NCI-H1048 (cell line): ENCODE measurements around the gene HAUS7.

Source experiments
- DNase-seq: peaks from one replicate; lab custom pipeline; 2025; lab: John Stamatoyannopoulos, UW

Gene HAUS7

GRCh38 chrX:153499341-153499740 lies 29.0 kb upstream of the HAUS7 start:
- DNase-seq, result no peak

DNA sequence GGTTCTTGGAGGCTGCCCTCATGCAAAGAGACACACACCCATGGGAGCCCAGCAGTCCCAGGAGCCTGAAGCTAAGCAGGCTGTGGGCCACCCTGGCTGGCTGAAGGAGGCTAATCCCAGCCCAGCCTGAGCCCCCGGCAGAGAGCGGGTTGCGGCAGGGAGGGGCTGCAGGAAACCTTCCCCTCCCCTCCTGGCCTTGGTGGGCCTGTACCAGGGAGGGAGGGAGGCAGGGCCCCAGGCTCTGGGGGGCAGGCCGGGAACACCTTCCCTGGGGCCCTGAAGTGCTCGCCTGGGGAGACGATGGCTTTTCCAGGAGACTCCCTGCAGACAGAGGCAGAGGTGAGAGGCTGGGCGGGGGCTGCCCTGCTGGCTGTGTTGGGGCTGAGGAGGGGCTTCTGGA lies 28.1 kb upstream of the HAUS7 start:
- DNase-seq, result no peak

DNA sequence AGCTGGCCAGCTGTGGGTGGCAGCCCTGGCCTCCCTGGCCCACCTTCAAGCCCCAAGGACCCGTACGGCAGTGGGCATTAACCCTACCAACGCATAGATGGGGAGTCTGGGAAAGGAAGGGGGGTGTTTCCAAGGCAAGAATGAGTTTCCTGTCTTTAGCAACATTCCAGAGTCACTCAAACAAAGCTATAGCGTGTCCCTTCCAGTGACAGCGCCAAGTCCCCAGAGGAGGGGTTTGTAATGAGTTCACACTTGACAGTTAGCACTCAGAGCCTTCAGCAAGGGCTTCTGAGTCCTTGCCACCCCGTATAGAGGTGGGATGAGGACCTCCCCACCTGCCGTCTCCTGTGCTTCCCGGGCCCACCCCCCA lies 26.2 kb upstream of the HAUS7 start:
- no peak for DNase-seq

- DNase-seq, result no peak
These were observed 25.7 kb upstream of the HAUS7 start for GRCh38 chrX:153495903-153496589.

DNA sequence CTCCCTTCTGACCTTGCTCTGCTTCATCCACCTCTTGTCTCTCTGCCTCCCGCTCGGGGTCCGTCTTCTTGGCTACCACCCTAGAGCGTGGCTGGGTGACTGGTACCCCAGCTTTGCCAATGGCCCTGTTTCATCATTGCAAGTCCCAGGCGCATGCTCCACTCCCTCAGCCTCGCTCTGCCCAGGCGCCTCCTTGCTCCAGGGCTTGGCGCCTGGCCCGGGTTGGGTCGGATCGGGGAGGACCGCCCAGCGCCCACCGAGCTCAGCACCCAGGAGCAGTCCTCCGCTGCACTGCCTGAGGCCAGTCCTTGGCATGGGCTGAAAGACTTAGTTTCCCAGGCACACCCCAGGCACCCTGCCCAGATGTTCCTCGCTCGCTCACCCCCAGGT lies 25.0 kb upstream of the HAUS7 start:
- DNase-seq, result no peak

DNA sequence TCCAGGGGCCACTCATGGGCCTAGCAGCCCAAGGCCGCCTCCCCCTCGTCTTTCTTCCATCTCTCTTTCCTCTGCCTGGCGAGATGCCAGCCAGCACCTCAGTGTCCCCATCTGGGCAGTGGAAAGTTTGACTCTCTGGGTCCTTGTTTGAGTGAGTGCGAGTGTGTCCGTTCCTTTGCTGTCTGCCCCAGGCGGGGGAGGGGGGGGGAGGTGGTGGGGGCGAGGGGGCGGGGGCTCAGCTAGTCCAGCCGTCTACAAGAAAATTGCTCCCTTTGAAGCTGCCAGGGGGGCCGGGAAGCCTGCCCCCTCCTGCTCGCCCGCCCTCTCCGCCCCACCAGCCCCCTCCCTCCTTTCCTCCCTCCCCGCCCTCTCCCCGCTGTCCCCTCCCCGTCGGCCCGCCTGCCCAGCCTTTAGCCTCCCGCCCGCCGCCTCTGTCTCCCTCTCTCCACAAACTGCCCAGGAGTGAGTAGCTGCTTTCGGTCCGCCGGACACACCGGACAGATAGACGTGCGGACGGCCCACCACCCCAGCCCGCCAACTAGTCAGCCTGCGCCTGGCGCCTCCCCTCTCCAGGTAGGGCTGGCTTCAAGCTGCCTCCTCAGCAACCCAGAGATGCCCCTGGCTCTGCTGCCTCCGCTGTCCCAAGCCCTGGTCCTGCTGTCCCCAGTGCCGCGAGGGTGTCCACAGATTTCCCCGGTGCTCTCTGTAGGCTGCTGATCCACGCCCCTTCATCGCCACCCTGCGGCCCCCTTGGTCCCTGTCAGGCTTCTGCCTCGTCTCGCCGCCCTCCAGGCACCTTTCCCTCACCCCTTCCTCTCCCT lies 24.4 kb upstream of the HAUS7 start, which contains the start of gene BGN:
Gene BGN (plus strand): TSS at position 440 of the 821 bp plus-strand sequence. CDS start 9,652 bp downstream, outside the sequence.
- DNase-seq, result no peak

GRCh38 chrX:153494061-153494460 lies 23.7 kb upstream of the HAUS7 start:
- DNase-seq, result no peak

DNA sequence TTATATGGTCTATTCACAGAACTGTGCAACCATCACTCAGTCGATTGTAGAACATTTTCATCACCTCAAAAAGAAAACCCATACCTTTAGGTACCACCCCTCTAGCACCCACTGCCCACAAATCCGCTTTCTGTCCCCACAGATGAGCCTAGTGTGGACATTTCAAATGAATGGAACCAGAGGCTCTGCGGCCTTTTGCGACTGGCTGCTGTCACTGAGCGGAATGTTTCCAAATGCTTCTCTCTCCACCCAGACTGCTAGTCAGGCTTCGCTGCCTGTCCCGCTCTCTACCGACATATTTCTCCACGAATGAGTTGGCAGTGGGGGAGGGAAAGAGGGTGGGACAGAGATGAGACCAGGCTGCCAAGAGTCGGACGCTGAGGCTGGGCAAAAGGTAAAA lies 22.7 kb upstream of the HAUS7 start:
- no peak for DNase-seq

DNA sequence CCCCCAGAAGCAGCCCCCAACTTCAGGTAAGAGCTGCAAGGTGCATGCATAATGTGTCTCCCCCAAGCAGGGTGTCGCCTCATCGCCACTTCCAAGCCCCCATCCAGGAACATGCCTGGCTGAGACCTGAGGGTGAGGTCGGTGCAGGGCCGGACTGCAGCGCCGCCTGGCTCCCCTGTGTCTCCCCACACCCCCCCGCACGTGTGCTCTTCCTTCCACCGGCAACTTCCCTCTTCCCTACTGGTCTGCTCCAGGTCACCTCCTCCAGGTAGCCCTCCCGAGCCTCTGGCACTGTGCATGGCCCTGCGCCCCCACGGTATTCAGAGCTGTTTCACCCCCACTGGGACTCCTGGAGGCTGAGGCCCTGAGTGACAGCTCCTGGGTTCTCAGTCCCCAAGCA lies 22.2 kb upstream of the HAUS7 start:
- DNase-seq, result no peak

DNA sequence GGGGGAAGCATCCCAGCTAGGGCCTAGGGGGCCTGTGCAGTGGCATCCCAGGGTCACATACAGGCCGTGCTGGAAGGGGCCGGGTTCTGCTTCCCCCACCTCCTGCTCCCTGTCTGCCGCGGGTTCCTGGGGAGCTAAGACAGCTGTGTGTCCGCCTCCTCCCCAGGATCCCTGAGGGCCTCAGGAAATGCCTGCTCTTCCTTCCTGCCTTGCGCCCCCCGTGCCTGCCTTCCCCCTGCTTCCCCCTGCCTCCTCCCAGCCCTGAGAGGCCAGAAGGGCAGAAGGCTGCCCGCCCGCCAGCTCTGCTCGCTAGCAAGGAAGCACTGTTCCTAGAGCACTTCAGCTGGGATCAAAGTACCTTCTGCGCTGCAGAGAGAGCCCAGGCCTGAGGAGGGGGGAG lies 21.5 kb upstream of the HAUS7 start:
- no peak for DNase-seq

GRCh38 chrX:153491351-153491914 lies 21.1 kb upstream of the HAUS7 start:
- DNase-seq, result no peak

DNA sequence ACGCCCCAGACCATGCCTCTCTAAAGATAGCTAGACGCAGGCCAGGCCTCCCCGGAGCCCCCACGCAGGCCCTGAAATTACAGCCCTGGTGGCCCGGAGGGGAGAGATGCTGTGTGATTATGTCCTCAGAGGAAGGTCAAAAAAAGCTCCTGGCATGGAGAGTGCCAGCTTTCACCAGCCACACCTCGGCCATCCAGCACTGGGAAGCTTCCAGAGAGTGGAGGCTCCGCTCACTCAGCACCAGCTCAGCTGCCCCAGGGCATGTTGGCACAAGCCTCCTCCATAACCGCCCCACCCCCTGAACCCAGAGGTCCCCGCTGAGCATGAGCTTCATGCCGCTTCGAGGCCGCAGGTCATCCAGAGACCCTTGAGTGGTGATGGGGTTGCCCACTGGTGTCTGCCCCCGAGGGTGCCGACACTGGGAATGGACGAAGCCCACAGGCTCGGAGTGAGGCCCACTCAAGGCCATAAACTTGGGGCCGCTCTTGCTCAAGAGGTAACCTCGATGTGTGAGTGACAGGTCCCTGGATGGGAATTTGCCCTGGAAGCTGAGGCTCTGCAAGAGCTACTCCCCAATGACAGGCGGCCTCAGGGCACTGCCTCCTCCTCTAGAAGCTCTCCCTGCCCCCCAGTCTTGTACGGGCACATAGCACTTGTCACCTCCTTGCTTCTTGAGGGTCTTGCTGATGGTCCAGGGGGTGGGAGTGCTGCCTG lies 20.0 kb upstream of the HAUS7 start:
- DNase-seq, result no peak

- DNase-seq, result no peak
These were observed 18.0 kb upstream of the HAUS7 start for GRCh38 chrX:153488231-153488914.

DNA sequence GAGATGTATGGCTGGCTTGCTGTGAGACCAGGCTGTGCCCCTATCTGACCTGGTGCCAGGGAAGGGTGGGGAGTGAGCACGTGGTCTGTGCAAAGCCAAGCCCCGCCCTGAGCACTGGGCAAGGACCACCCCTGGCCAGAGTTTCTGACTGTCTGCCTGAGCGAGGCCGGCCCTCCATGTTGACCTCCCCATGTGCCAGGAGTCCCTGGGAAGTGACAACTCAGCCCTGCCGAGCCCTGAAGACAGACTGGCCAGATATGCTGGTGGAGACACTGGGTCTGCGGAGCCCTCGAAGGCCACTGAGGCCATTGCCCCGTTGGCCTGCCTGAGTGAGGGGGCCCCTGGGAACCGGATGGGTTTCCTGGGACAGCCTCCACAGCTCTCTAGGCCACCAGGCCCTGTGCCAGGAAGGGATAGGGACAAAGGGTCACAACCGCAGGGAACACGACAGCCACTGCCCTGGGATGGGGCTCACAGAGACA lies 17.3 kb upstream of the HAUS7 start:
- no peak for DNase-seq

- DNase-seq, result no peak
These were observed 15.8 kb upstream of the HAUS7 start for GRCh38 chrX:153486171-153486570.

GRCh38 chrX:153485396-153486080 lies 15.2 kb upstream of the HAUS7 start:
- DNase-seq, result no peak

DNA sequence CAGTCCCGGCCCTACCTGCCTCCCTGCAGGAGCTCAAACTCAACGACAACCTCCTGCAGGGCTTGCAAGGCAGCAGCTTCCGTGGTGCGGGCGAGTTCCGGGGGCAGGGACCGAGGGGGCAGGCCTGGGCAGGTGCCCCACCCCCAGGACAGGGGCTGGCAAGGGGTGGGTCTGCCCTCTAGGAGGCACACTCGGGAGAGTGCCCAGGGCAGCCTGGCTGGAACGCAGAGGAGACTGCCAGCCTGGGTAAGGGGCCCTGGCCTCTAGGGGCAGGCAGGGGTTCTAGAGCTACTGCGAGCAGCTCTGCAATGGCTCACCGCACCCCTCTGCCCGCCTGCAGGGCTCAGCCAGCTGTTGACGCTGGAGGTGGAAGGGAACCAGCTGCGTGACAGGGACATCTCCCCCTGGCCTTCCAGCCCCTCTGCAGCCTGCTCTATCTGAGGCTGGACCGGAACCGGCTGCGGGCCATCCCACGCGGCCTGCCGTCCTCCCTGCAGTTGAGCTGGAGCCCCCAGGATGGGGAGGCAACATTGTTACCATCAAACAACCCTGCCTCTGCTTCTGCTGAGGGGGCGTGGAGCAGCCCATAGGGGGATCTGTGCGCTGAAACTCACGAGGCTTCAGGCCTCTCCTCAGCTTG lies 12.1 kb upstream of the HAUS7 start:
- DNase-seq, result no peak

DNA sequence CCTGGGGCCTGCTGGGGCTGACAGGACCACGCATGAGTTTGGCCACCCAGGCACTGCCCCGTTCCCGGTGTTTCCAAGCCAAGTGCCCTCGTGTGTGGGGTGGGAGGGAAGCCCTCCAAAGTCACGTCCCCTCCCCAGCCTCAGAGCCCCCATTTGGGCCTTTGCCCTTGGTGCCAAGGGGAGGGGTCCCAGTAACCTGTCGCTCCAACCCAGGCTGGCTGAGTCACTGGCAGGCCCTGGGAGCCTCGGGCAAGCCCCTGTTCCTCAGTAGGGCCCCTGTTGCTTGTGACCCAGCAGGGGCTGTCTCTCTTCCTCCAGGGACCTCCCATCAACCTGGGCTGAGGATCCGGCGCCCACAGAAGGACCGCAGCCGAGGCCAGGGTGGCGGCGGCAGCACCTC lies 10.7 kb upstream of the HAUS7 start:
- no peak for DNase-seq

GRCh38 chrX:153478746-153479145 lies 8.4 kb upstream of the HAUS7 start:
- no peak for DNase-seq

DNA sequence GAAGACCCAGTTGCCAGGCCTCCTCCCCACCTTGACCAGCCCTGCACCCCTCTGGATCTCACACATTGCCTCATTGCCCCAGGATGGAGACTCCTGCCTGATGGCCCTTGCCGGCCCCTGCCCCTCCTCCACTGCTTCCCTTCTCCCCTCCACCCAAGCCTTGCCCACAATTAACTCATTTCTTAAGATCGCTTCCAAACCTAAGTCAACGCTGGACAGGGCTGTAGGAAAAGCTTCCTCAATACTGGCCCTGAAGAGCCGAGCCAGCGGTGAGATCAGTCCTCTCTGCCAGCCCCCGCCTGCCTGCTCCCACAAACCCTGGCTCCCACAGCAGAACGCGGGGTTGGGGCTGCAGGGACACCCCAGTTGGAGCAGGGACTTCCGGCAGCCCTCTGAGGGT lies 7.5 kb upstream of the HAUS7 start:
- DNase-seq, result no peak

DNA sequence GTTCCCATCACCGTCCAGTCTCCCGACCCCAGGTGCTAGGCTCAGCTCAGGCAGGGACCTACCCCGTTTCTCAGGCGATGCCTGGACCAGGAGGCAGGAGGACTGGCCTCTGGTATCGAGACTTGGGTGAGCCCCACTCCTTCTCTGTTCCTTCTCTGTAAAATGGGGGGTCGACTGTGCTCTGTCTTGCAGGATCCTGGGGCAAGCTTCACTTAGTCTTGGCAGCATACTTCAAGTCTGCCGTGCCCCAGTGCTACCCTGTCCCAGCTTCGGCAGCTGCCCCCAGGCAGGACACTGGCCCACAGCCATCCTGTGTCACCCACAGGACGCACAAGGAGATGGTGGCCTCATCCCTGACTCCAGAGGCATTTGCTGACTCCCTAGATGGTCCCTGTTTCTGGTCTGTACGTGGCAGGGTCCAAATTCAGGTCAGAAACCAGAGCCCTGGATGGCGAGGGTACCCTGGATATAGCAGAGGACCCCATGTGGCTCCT lies 7.0 kb upstream of the HAUS7 start:
- no peak for DNase-seq
